ENCODE measurements around the gene THAP8.

THAP8 gene

DNA sequence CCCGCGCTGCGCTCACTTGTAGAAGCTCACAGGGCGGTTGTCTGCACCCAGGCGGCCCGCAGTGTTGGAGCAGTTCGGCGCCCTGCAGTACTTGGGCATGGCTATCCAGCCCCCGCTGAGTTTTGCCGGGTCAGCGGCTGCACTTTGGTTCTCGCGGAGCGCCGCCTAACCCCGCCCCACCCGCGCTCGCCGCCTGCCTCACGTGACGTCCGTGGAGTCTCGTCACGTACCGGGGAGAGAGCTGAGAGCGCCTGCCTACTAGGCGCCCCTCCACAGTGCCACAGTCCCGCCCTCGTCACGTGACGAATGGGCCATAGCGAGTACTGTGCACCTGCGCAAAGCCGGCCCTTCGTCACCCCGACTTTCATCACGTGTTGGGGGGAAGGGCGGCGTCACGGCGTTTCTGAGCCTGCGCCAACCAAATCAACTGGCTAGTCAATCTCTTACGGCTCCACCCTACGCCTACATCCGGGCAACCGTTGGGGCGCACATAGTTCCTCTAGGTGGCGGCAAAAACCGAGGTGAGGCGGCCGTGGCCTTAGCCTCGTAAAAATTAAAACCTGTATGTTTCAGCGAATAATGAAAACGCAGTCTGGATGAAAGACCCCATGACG, at the start of gene THAP8:
THAP8 (minus strand) TSS at position 167 of the 614 bp plus-strand sequence; CDS start at position 99, 68 bp downstream.
- DNase-seq (ENCODE audit: low spot score) = peak; percentile 99

DNA sequence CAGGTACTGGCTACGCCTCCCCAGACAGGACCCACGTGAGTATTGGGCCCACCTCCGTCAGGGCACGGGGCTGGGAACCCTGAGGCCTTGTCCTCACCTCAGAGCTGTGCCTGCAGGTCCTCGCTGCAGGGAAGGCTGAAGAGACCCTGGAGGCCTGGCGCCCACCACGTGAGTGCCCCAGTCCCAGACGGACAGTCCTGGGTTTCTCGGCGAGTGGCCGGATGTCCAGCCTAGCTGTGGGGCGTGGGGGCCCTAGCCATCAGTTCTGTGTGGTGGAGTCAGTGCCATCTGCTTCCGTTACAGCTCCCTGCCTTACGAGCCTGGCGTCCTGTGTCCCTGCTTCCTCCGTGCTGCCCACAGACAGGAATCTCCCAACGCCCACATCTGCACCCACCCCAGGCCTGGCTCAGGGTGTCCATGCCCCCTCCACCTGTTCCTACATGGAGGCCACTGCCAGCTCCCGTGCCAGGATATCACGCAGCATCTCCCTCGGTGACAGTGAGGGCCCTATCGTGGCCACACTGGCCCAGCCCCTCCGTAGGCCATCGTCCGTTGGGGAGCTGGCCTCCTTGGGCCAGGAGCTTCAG, 49.0 kb upstream of the THAP8 start:
- DNase-seq (ENCODE audit: low spot score) = no peak

GRCh38 chr19:36101550-36102327, 47.7 kb upstream of the THAP8 start:
- DNase-seq (ENCODE audit: low spot score) = no peak

- no peak for DNase-seq (ENCODE audit: low spot score)
Measured at GRCh38 chr19:36100476-36100875, 46.4 kb upstream of the THAP8 start.

DNA sequence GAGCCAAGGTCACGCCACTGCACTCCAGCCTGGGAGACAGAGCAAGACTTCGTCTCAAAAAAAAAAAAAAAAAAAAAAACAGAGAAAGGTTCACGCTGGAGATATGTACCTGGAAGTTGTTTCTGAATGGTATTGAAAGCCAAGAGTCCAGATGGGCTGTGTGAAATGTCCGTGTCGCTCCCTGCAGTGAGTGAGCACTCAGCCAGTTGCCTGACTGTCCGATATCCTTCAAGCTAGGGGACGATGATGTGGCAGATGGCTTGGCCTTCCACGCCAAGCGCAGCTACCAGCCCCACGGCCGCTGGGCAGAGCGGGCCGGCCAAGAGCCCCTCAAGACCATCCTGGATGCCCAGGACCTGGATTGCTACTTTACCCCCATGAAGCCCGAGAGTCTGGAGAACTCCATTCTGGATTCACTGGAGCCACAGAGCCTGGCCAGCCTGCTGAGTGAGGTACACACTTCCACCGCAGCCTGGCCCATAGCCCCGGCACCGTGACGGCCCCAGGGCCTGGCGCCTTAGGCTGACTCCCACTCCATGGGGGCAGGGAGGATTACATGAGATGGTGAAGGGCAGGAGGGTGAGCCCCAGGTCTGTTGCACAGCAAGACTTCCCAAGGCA, 45.2 kb upstream of the THAP8 start:
- DNase-seq (ENCODE audit: low spot score) = no peak

GRCh38 chr19:36097036-36097435, 43.0 kb upstream of the THAP8 start:
- no peak for DNase-seq (ENCODE audit: low spot score)

GRCh38 chr19:36093687-36094086, 39.6 kb upstream of the THAP8 start:
- DNase-seq (ENCODE audit: low spot score) = no peak

DNA sequence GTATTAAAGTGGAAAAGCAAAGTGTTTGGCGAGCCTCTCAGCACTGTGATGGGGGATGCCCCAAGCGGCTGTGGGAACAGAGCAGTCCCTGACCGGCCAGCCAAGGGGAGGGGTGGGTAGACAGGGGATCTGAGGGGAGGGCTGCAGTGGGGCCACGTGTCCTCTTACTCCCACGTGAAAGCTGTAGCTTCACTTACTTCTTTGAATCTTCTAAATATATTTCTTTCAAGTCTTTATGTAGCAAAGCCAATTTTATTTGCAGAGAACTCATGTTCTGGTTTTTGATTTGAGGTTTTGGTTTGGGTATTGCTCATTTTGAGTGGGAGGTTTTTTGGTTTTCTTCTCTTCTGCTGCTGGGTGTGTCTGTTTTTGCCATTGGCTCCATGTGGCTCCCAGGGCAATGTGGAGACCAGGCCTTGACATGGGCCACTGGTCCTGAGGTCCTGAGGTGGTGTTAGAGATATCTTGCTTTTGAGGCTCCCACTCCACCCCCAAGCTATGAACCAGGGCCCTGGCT, 39.1 kb upstream of the THAP8 start:
- DNase-seq (ENCODE audit: low spot score) = no peak

DNA sequence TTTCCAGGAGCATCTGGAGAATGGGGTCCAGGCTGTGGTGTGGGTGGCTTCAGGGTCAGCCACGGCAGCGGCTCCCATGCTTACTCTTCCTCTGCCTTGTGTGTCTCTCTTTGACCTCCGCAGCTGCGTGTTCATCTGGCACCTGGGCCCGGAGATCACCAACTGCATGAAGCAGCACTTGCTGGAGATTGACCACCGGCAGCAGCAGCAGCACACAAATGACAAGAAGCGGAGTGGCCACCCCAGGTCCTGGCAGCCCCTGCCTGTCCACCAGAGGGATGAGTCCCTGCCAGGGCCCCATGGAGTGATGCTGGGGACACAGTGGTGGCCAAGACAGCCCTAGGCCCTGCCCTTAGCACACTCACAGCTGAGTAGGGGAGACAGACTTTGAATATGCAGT, 38.5 kb upstream of the THAP8 start:
- no peak for DNase-seq (ENCODE audit: low spot score)

- no peak for DNase-seq (ENCODE audit: low spot score)
Measured at GRCh38 chr19:36090910-36091695, 37.0 kb upstream of the THAP8 start.

GRCh38 chr19:36089847-36090246, 35.8 kb upstream of the THAP8 start:
- no peak for DNase-seq (ENCODE audit: low spot score)

DNA sequence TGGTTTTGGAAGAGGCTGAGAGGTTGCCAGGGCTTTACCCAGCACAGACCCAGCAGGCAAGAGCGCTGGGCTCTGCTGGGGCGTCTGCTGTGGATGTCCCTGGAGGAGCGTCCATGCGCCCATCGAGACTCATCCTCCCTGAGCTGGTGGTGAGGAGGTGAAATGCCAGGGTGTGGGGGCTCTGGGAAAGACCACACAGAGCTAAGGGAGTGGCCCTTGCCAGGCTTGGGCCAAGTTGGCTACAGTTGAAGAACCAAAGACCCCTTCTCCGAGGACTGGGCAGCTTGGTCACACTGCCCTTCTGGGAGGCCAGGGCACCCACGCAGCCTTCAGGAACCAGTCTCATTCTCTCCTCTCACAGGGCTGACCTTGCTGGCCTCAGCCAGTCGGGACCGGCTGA, 32.2 kb upstream of the THAP8 start:
- no peak for DNase-seq (ENCODE audit: low spot score)

- DNase-seq (ENCODE audit: low spot score) = no peak
Measured at GRCh38 chr19:36084231-36085009, 30.3 kb upstream of the THAP8 start.

DNA sequence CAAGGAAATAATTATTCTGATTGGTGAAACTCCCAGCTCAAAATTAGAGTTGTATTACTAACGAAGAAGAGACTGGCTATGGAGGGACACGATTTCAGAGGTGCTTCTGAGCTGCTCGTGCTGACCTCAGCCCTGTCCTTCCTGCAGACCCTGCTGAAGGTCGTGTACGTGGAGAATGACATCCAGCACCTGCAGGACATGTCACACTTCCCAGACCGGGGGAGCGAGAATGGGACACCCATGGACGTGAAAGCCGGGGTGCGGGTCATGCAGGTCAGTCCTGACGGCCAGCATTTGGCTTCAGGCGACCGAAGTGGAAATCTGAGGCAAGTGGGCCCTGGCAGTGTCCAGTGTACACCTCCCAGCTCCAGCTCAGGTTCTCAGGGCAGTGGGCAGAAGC, 28.8 kb upstream of the THAP8 start:
- no peak for DNase-seq (ENCODE audit: low spot score)

- DNase-seq (ENCODE audit: low spot score) = no peak
Measured at GRCh38 chr19:36081894-36082293, 27.8 kb upstream of the THAP8 start.

DNA sequence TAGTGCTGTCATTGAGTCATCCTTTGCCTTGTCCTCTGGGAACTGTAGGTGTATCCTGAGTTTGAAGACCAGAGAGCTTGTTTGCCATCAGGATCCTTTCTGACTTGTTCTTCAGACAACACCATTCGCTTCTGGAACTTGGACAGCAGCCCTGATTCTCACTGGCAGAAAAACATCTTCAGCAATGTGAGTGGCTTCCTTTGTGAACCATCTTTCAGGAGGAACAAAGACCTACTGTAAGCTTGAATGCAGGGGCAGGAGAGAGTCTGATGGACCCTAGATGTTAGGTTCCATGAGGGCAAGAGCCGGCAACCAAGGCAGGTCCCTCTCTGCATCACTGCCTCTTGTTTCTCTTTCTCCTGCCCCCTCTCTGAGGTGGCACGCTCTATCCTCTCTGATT, 27.3 kb upstream of the THAP8 start:
- no peak for DNase-seq (ENCODE audit: low spot score)

DNA sequence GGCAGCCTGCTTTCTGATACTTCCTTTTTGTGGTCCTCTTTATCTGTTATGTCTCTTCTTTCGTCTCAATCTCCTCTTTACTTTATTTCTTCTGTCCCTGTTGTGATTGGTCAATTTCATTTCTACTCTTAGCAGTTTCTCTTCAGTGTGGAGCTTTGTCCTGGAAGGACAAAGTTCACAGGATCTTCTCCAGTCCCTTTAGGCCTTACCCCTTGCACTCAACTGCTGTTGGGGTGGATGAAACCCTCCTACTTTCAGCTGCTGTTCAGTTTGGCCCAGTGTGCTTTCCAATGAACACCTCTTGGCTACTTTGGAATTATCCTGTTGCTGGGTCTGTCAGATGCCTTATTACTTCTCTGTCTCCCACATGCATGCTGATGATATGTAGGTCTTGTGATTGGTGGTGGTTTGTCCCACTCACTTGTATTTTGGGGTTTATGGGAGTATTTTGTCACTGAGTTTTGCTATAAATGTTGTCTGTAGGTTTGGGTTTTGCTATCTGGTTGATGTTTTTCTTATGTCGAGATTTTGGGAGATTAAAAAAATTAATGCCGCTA, 25.4 kb upstream of the THAP8 start:
- DNase-seq (ENCODE audit: low spot score) = no peak

DNA sequence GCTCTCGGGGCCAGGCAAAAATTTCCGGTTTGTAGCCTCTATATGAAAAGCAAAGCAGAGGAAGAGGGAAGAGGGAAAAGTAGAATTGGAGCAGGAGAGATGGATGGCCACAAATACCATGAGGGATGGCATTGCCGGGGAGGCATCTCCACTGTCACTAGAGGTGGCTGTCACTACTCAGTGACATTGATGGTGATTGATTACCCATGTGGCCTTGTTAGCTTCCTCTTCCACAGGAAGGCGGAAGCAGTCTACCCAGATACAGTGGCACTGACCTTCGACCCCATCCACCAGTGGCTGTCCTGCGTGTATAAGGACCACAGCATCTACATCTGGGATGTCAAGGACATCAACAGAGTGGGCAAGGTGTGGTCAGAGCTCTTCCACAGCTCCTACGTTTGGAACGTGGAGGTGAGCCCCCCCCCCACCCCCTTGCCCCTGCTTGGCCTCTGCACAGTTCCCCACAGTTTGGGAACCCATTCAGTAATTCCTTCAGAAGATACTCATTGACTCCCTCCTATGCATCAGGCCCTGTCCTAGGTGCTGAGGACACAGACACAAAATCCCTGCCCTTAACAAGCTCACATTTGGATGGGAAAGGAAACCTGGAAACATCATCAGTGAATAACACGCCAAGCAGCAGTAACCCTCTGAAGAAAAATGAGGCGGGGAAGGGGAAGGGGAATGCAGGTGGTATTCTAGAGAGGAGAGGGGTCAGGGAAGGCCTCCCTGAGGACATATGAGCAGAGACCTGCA, 19.2 kb upstream of the THAP8 start:
- no peak for DNase-seq (ENCODE audit: low spot score)

DNA sequence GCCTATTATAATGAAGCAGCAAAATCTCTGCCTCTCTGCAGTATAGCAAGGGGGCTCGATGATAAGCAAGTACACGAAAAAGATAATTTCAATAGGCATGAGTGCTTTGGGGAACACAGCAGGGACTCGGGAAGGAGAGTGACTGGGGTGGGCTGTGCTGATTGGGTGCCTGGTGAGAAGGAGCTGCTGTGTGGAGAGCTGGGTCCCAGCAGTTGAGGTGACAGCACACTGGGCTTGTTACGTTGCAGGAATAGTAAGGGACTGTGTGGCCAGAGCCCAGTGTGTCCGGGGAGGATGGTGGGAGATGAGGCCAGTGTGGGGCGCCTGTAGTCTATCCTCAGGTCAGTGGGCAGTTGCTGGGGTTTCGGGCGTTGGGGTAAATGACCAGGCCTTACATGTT, 18.0 kb upstream of the THAP8 start:
- no peak for DNase-seq (ENCODE audit: low spot score)

All from left forelimb (tissue), 1 donor.